ENCODE data around the gene VAMP8.

Gene VAMP8

GRCh38 chr2:85584354-85584856 lies 7.0 kb downstream of the VAMP8 start, which contains the start of gene VAMP5:
TSS of gene VAMP5 (plus strand) at chr2:85584431. CDS start at chr2:85584491, 60 bp downstream.
- no peak for TF ChIP-seq GATA3 (IDR thresholded peaks at IDR 0.05; ENCODE audit: low read depth, low read length)
- no peak for TF ChIP-seq GATA2 (IDR thresholded peaks at IDR 0.05; ENCODE audit: low read depth, low read length)

GRCh38 chr2:85584857-85585780 lies 7.7 kb downstream of the VAMP8 start:
- TF ChIP-seq GATA3 (IDR thresholded peaks at IDR 0.05; ENCODE audit: low read depth, low read length) (no peak), GATA2 (IDR thresholded peaks at IDR 0.05; ENCODE audit: low read depth, low read length) (no peak)

GRCh38 chr2:85585781-85586105 lies 8.4 kb downstream of the VAMP8 start:
- TF ChIP-seq GATA2 (IDR thresholded peaks at IDR 0.05; ENCODE audit: low read depth, low read length) (no peak), GATA3 (IDR thresholded peaks at IDR 0.05; ENCODE audit: low read depth, low read length) (no peak)

DNA sequence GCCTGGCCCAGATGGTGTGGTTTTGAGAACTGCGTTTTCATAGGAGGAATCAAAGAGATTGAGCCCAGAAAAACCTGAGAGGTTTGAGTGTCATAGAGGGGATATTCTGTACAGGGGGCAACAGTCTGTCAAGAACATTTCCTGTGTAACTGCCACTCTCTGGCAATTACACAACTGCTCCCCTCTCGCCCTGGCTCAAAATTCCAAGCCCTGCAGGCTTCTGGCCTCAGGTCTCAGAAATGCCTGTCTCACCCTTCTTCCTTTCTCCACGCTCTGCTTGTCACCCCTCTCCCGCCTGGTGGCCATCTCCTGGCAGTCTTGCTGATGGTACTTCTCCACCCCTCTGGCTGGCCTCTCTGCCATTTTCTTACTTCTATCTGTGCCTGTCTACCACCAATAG lies 10.8 kb downstream of the VAMP8 start:
- TF ChIP-seq GATA2 (IDR thresholded peaks at IDR 0.05; ENCODE audit: low read depth, low read length) (no peak), GATA3 (IDR thresholded peaks at IDR 0.05; ENCODE audit: low read depth, low read length) (no peak)

DNA sequence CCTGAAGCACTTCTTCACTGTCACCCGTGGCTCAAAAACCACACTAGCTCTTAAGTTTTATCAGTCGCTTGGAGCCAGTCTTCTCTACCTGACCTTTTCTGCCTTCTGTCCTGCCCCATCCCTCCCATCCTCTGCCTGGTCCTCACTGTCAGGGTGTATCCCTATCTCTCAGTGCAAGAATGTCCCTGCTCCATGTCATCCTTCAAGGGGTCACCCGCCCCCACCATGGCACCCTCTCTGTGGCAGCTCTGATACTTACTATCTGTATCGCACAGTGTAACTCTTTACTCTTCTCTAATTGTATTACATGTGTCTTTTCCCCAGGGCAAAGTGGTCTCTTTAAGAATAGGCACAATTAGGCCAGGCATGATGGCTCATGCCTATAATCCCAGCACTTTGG lies 11.3 kb downstream of the VAMP8 start:
- TF ChIP-seq GATA2 (IDR thresholded peaks at IDR 0.05; ENCODE audit: low read depth, low read length) (no peak), GATA3 (IDR thresholded peaks at IDR 0.05; ENCODE audit: low read depth, low read length) (no peak)

GRCh38 chr2:85589181-85589580 lies 11.8 kb downstream of the VAMP8 start:
- no peak for TF ChIP-seq GATA2 (IDR thresholded peaks at IDR 0.05; ENCODE audit: low read depth, low read length)
- no peak for TF ChIP-seq GATA3 (IDR thresholded peaks at IDR 0.05; ENCODE audit: low read depth, low read length)

DNA sequence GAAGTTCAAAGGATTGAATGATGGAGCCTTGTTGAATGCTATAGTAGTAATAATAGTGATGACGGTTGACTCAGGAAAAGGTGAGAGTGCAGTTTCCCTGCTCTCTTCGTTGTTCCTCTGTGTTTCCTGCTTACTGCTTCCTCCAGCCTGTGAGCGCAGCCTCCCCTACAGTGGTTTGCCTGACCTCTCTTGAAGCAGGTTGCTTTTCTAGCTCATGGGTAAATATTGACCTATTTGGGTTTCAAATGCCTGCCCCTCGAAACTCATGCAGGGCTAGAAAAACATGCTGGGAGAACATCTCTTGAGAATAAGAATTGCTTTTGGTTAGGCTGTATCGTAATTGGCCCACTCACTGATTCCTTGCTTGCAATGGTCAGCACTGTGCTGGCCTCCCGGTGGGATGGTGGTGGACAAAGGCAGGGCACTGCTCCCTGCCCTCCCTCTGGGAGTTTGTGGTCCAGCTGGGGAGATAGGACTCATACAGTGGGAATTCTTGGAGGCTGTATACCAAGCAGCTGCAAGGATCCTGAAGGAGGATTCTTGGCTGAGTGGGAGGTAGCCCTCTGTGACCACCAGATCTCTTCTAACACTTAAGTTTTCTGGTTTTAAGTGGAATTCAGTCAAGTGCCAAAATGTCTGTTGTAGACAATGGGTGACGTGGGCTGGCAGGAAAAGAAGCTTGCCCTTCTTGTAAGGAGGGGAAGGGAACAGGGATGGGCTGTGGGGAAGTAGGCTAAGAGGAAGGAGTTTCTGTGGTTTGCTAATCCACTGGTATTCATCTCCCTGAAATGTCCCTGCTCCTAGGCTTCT lies 12.8 kb downstream of the VAMP8 start:
- no peak for TF ChIP-seq GATA3 (IDR thresholded peaks at IDR 0.05; ENCODE audit: low read depth, low read length)
- no peak for TF ChIP-seq GATA2 (IDR thresholded peaks at IDR 0.05; ENCODE audit: low read depth, low read length)

DNA sequence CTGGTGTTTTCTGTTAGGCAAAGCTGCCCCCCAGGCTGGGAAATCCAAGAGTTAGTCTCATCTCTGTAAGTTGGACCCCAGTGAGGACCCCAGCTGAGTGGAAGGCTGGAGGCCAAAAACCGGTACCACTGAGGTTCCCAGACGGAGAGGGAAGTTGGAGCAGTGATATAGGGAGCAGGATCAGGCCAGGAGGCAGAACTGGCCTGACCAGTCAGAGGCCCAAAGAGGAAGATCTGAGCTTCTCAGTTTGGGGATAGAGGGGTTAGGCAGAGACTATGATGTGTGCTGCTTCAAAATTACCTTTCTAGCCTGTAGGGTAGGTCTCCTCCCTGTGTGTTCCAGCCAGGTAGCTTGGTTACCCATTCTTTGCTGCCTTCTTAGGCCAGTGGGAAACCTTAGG lies 13.6 kb downstream of the VAMP8 start:
- TF ChIP-seq GATA2 (IDR thresholded peaks at IDR 0.05; ENCODE audit: low read depth, low read length) (no peak), GATA3 (IDR thresholded peaks at IDR 0.05; ENCODE audit: low read depth, low read length) (no peak)

DNA sequence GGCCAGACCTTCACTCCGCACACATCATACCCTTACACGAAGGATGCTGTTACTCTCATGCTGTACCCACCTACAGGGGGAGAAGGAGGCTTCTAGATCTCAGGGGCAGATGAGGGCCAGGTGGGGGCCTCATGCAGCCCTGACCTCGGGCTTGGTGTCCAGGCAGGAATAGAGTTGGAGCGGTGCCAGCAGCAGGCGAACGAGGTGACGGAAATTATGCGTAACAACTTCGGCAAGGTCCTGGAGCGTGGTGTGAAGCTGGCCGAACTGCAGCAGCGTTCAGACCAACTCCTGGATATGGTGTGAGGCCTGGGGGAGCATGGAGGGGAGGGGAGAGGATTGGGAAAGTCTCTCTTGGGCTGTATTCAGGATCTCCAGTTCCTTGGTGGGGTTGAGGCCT lies 14.2 kb downstream of the VAMP8 start:
- peak; percentile 39; the same call in 1 of the 2 replicates for TF ChIP-seq GATA2 (IDR thresholded peaks at IDR 0.05; ENCODE audit: low read depth, low read length)
- no peak for TF ChIP-seq GATA3 (IDR thresholded peaks at IDR 0.05; ENCODE audit: low read depth, low read length)

DNA sequence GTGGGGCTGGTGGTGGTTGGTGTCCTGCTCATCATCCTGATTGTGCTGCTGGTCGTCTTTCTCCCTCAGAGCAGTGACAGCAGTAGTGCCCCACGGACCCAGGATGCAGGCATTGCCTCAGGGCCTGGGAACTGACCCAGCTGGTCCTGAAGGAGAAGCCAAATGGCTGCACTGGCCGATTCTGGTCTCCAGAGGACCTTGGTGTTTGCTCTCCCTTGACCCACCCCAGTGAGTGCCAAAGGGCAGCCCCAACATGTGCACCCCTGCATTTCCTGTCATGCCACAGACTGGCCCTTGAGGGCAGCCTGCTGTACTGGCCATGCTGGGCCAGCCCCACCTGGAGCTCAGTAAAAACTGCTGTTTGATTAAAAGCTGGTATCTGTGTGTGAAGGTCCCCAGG lies 15.6 kb downstream of the VAMP8 start:
- TF ChIP-seq GATA2 (IDR thresholded peaks at IDR 0.05; ENCODE audit: low read depth, low read length) (no peak), GATA3 (IDR thresholded peaks at IDR 0.05; ENCODE audit: low read depth, low read length) (no peak)

DNA sequence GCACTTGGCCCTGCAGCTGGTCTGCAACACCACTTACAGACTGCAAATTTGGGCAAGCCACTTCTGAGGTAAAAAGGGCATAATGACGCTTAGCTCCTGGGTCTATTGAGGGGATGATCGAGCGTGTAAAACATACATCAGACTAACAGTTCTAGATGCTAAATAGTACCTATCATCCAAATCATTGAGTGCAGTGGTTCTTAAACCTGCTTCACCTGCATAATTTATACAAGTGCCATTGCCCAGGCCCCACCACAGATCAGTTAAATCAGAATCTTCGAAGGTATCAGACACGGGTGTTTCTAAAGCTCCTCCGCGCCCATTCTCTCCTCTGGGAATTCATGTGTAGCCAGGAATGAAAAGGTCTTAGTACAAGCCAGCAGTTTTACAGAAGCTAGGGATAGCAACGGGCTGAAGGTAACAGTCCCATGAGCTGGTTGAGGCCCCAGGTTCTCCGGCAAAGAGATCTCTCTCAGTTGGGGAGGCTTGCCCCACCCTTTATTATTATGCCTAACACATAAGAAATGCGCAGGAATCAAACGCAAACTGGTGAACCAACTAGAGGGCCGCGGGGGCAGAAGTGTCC lies 17.4 kb downstream of the VAMP8 start:
- TF ChIP-seq GATA2 (IDR thresholded peaks at IDR 0.05; ENCODE audit: low read depth, low read length) (no peak), GATA3 (IDR thresholded peaks at IDR 0.05; ENCODE audit: low read depth, low read length) (no peak)

DNA sequence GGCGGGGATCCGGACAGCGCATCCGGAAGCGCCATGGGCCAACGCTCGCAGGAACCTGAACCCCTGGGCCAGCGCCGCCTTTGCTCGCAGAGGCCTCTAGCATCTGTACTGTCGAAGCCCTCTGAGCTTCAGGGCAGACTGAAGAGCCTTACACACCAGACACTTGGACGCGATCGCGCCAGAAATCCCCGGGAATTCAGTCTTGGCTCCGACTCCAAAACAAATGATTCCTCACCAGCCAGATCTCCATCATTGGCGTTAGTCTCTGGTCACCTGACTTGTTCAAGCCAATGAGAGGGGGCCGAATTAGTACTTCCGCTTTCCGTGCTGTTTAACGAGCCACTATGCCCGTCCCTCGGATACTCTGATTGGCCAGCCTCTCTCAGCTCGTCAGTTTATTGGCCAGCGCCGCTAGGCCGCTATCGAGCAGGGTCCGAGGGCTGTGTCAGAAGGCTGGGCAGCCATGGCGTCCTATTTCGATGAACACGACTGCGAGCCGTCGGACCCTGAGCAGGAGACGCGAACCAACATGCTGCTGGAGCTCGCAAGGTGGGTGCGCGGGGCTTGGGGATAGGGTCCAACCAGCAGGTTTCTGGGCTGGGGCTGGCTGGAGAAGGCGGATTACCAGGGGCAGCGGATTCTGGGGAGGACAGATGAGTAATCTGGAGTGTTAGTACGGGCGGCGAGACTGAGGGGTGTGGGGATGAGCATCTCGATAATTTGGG lies 18.1 kb downstream of the VAMP8 start, which contains the start of gene RNF181:
Gene RNF181, plus strand, starts transcription at position 445 of the 725 bp plus-strand sequence. Its CDS starts 19 bp downstream, at position 464.
- no peak for TF ChIP-seq GATA2 (IDR thresholded peaks at IDR 0.05; ENCODE audit: low read depth, low read length)
- TF ChIP-seq GATA3 (IDR thresholded peaks at IDR 0.05; ENCODE audit: low read depth, low read length): no peak

DNA sequence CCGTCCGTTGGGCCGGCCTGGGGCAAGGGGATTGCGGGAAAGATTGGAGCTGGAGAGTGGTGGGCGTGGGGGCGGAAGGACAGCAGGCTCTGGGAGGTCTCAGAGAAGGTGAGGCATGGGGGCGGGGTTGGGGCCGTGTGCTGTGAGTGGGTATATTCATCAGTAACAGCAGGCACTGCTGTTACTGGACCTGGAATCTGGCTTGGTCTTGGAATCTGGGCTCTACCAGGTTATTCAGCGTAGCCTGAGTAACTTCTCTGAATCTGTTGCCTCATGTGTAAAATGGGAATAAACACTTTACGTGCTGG lies 18.6 kb downstream of the VAMP8 start:
- TF ChIP-seq GATA2 (IDR thresholded peaks at IDR 0.05; ENCODE audit: low read depth, low read length): no peak
- TF ChIP-seq GATA3 (IDR thresholded peaks at IDR 0.05; ENCODE audit: low read depth, low read length): no peak
